ENCODE results near the gene CTNNA3.

CTNNA3 gene

GRCh38 chr10:67141300-67141699 lies 554.7 kb downstream of the CTNNA3 start:
- Histone ChIP-seq H4K20me1 (ENCODE audit: insufficient read depth, low read length, poor library complexity, severe bottlenecking) (no peaks in the 10 kb centered on the region), H3K79me2 (ENCODE audit: insufficient read depth, low read length) (no peaks in the 10 kb centered on the region), H3K9me3 (ENCODE audit: insufficient read depth, low read depth, low read length) (no peaks in the 10 kb centered on the region), H3K9ac (ENCODE audit: low read depth, low read length, poor library complexity, severe bottlenecking) (no peak overlapping the region), H3K4me1 (ENCODE audit: insufficient read depth, low read length, poor library complexity, severe bottlenecking) (no peaks in the 10 kb centered on the region), H3K27me3 (ENCODE audit: insufficient read depth, low read length, poor library complexity, severe bottlenecking) (no peaks in the 10 kb centered on the region), H3K36me3 (ENCODE audit: insufficient read depth, low read length) (no peaks in the 10 kb centered on the region), H3F3A (ENCODE audit: low read depth) (no peaks in the 10 kb centered on the region), H2AFZ (ENCODE audit: low read length) (no peak overlapping the region), H3K9me2 (replicated peaks; ENCODE audit: low read depth, low read length) (no peaks in the 10 kb centered on the region), H3K4me3 (ENCODE audit: low read length, poor library complexity, severe bottlenecking) (no peak overlapping the region), H3K4me2 (ENCODE audit: low read depth, low read length, poor library complexity, severe bottlenecking) (no peak overlapping the region)
- no peak for TF ChIP-seq EZH2phosphoT487 (IDR thresholded peaks at IDR 0.05; ENCODE audit: borderline replicate concordance)
- TF ChIP-seq CTCF (conservative IDR thresholded peaks at IDR 0.05; ENCODE audit: low read length): no peak

GRCh38 chr10:67140641-67141040 lies 555.4 kb downstream of the CTNNA3 start:
- Histone ChIP-seq H3K36me3 (ENCODE audit: insufficient read depth, low read length) (no peaks in the 10 kb centered on the region), H2AFZ (ENCODE audit: low read length) (no peak overlapping the region), H3K27me3 (ENCODE audit: insufficient read depth, low read length, poor library complexity, severe bottlenecking) (no peaks in the 10 kb centered on the region), H3K79me2 (ENCODE audit: insufficient read depth, low read length) (no peaks in the 10 kb centered on the region), H3K4me2 (ENCODE audit: low read depth, low read length, poor library complexity, severe bottlenecking) (no peak overlapping the region), H3F3A (ENCODE audit: low read depth) (no peaks in the 10 kb centered on the region), H3K9me3 (ENCODE audit: insufficient read depth, low read depth, low read length) (no peaks in the 10 kb centered on the region), H3K4me3 (ENCODE audit: low read length, poor library complexity, severe bottlenecking) (no peak overlapping the region), H3K9me2 (replicated peaks; ENCODE audit: low read depth, low read length) (no peaks in the 10 kb centered on the region), H3K9ac (ENCODE audit: low read depth, low read length, poor library complexity, severe bottlenecking) (no peak overlapping the region), H4K20me1 (ENCODE audit: insufficient read depth, low read length, poor library complexity, severe bottlenecking) (no peaks in the 10 kb centered on the region), H3K4me1 (ENCODE audit: insufficient read depth, low read length, poor library complexity, severe bottlenecking) (no peaks in the 10 kb centered on the region)
- TF ChIP-seq EZH2phosphoT487 (IDR thresholded peaks at IDR 0.05; ENCODE audit: borderline replicate concordance) (no peak), CTCF (conservative IDR thresholded peaks at IDR 0.05; ENCODE audit: low read length) (no peak)

- H3K79me2 ChIP-seq (ENCODE audit: insufficient read depth, low read length): no peaks in the 10 kb centered on the region
- no peak overlapping the region for H3K4me3 ChIP-seq (ENCODE audit: low read length, poor library complexity, severe bottlenecking)
- H3K9me3 ChIP-seq (ENCODE audit: insufficient read depth, low read depth, low read length): no peaks in the 10 kb centered on the region
- H4K20me1 ChIP-seq (ENCODE audit: insufficient read depth, low read length, poor library complexity, severe bottlenecking): no peaks in the 10 kb centered on the region
- no peaks in the 10 kb centered on the region for H3K4me1 ChIP-seq (ENCODE audit: insufficient read depth, low read length, poor library complexity, severe bottlenecking)
- no peak overlapping the region for H3K4me2 ChIP-seq (ENCODE audit: low read depth, low read length, poor library complexity, severe bottlenecking)
- no peaks in the 10 kb centered on the region for H3K36me3 ChIP-seq (ENCODE audit: insufficient read depth, low read length)
- H3K9ac ChIP-seq (ENCODE audit: low read depth, low read length, poor library complexity, severe bottlenecking): no peak overlapping the region
- TF ChIP-seq EZH2phosphoT487 (IDR thresholded peaks at IDR 0.05; ENCODE audit: borderline replicate concordance) (no peak), CTCF (conservative IDR thresholded peaks at IDR 0.05; ENCODE audit: low read length) (no peak)
- no peak overlapping the region for H2AFZ ChIP-seq (ENCODE audit: low read length)
- H3K9me2 ChIP-seq (replicated peaks; ENCODE audit: low read depth, low read length): no peaks in the 10 kb centered on the region
- no peaks in the 10 kb centered on the region for H3F3A ChIP-seq (ENCODE audit: low read depth)
- no peaks in the 10 kb centered on the region for H3K27me3 ChIP-seq (ENCODE audit: insufficient read depth, low read length, poor library complexity, severe bottlenecking)
Observed at GRCh38 chr10:67127441-67127840, 568.6 kb downstream of the CTNNA3 start.
